IPS-18a (cell line): ENCODE measurements around the gene EPB41L3.
"Not testable (repeated sequence)": the region's sequence is repeated elsewhere in the genome, so short reads cannot be mapped to it uniquely, and the experiment has no call there.

ENCODE experiments used
- H3K27ac ChIP-seq: one replicate; pipeline ENCODE4 v1.5.1; 2013; ENCODE audit warnings: low read length
- H3K27me3 ChIP-seq: one replicate; pipeline ENCODE4 v1.6.1; 2013; ENCODE audit warnings: mild to moderate bottlenecking, low read length; ENCODE audit not compliant: control insufficient read depth, insufficient read depth
- H3K36me3 ChIP-seq: one replicate; pipeline ENCODE4 v1.6.1; 2013; ENCODE audit warnings: low read depth, low read length; ENCODE audit not compliant: control insufficient read depth
- H3K4me1 ChIP-seq: one replicate; pipeline ENCODE4 v1.6.1; 2013; ENCODE audit warnings: low read depth, low read length; ENCODE audit not compliant: control insufficient read depth
- H3K4me3 ChIP-seq: one replicate; pipeline ENCODE4 v1.5.1; 2013; ENCODE audit warnings: low read length
- H3K9ac ChIP-seq: one replicate; pipeline ENCODE4 v1.6.1; 2013; ENCODE audit warnings: mild to moderate bottlenecking, low read length, moderate library complexity
- H3K9me3 ChIP-seq: one replicate; pipeline ENCODE4 v1.6.1; 2013; ENCODE audit warnings: low read depth, low read length; ENCODE audit not compliant: control insufficient read depth

The EPB41L3 gene

GRCh38 chr18:5543773-5544389 lies at the start of gene EPB41L3:
EPB41L3 (minus strand) TSS chr18:5543997; CDS start chr18:5489183, 54,814 bp downstream.
- no peaks in the 10 kb centered on the region for H3K36me3 ChIP-seq
- H3K9me3 ChIP-seq, result no peaks in the 10 kb centered on the region
- H3K4me1 ChIP-seq, result peaks cover 13% of the 10 kb centered on the region
- peaks cover 27% of the 10 kb centered on the region for H3K27me3 ChIP-seq
- no peak within 1 kb of the TSS for H3K27ac ChIP-seq
- H3K4me3 ChIP-seq, result peak within 1 kb of the TSS; percentile 88
- peak within 1 kb of the TSS; percentile 45 for H3K9ac ChIP-seq

- H3K36me3 ChIP-seq, result no peaks in the 10 kb centered on the region
- H3K4me1 ChIP-seq, result peaks cover 4% of the 10 kb centered on the region
- H3K27me3 ChIP-seq, result no peaks in the 10 kb centered on the region
- H3K27ac ChIP-seq, result no peak overlapping the region
- H3K9ac ChIP-seq, result no peak overlapping the region
- H3K9me3 ChIP-seq, result no peaks in the 10 kb centered on the region
- H3K4me3 ChIP-seq, result no peak overlapping the region
These were observed 44.7 kb upstream of the EPB41L3 start for GRCh38 chr18:5588529-5588928.

- peaks cover 16% of the 10 kb centered on the region for H3K4me1 ChIP-seq
- H3K4me3 ChIP-seq, result no peak overlapping the region
- H3K27ac ChIP-seq, result no peak overlapping the region
- no peaks in the 10 kb centered on the region for H3K27me3 ChIP-seq
- no peak overlapping the region for H3K9ac ChIP-seq
- no peaks in the 10 kb centered on the region for H3K36me3 ChIP-seq
- H3K9me3 ChIP-seq, result no peaks in the 10 kb centered on the region
These were observed 41.9 kb upstream of the EPB41L3 start for GRCh38 chr18:5585653-5586052.

GRCh38 chr18:5584746-5585417 lies 41.1 kb upstream of the EPB41L3 start:
- Histone ChIP-seq H3K4me1 (peaks cover 16% of the 10 kb centered on the region), H3K9me3 (no peaks in the 10 kb centered on the region), H3K4me3 (no peak overlapping the region), H3K27me3 (no peaks in the 10 kb centered on the region), H3K27ac (no peak overlapping the region), H3K9ac (no peak overlapping the region), H3K36me3 (no peaks in the 10 kb centered on the region)

- Histone ChIP-seq H3K36me3 (no peaks in the 10 kb centered on the region), H3K27ac (no peak overlapping the region), H3K4me3 (no peak overlapping the region)
These were observed 39.3 kb upstream of the EPB41L3 start for GRCh38 chr18:5582849-5583681.

GRCh38 chr18:5582076-5582475 lies 38.3 kb upstream of the EPB41L3 start:
- no peaks in the 10 kb centered on the region for H3K27me3 ChIP-seq
- no peak overlapping the region for H3K27ac ChIP-seq
- H3K4me1 ChIP-seq, result peaks cover 34% of the 10 kb centered on the region
- H3K36me3 ChIP-seq, result no peaks in the 10 kb centered on the region
- H3K4me3 ChIP-seq, result no peak overlapping the region
- no peak overlapping the region for H3K9ac ChIP-seq
- H3K9me3 ChIP-seq, result no peaks in the 10 kb centered on the region

More at GRCh38 chr18:5582849-5583681, 39.3 kb upstream of the EPB41L3 start:
- H3K9me3 ChIP-seq, result no peaks in the 10 kb centered on the region
- peaks cover 26% of the 10 kb centered on the region for H3K4me1 ChIP-seq
- H3K27me3 ChIP-seq, result no peaks in the 10 kb centered on the region
- no peak overlapping the region for H3K9ac ChIP-seq

- Histone ChIP-seq H3K9ac (no peak overlapping the region), H3K9me3 (no peaks in the 10 kb centered on the region), H3K36me3 (no peaks in the 10 kb centered on the region), H3K27ac (no peak overlapping the region), H3K4me3 (no peak overlapping the region), H3K4me1 (peaks cover 35% of the 10 kb centered on the region), H3K27me3 (no peaks in the 10 kb centered on the region)
These were observed 31.0 kb upstream of the EPB41L3 start for GRCh38 chr18:5574843-5575242.

GRCh38 chr18:5571666-5572065 lies 27.9 kb upstream of the EPB41L3 start:
- no peaks in the 10 kb centered on the region for H3K36me3 ChIP-seq
- H3K27me3 ChIP-seq, result no peaks in the 10 kb centered on the region
- no peak overlapping the region for H3K9ac ChIP-seq
- peaks cover 17% of the 10 kb centered on the region for H3K4me1 ChIP-seq
- H3K4me3 ChIP-seq, result no peak overlapping the region
- no peaks in the 10 kb centered on the region for H3K9me3 ChIP-seq
- H3K27ac ChIP-seq, result no peak overlapping the region

- Histone ChIP-seq H3K4me1 (peaks cover 17% of the 10 kb centered on the region), H3K9ac (peak overlapping the region; percentile 21), H3K27ac (peak overlapping the region; percentile 22)
- H3K9me3 ChIP-seq, H3K27me3 ChIP-seq, H3K36me3 ChIP-seq, H3K4me3 ChIP-seq: not testable (repeated sequence)
These were observed 26.8 kb upstream of the EPB41L3 start for GRCh38 chr18:5570613-5571012.

GRCh38 chr18:5568416-5568815 lies 24.6 kb upstream of the EPB41L3 start:
- no peak overlapping the region for H3K4me3 ChIP-seq
- peaks cover 12% of the 10 kb centered on the region for H3K4me1 ChIP-seq
- no peak overlapping the region for H3K27ac ChIP-seq
- no peak overlapping the region for H3K9ac ChIP-seq
- no peaks in the 10 kb centered on the region for H3K27me3 ChIP-seq
- no peaks in the 10 kb centered on the region for H3K36me3 ChIP-seq
- no peaks in the 10 kb centered on the region for H3K9me3 ChIP-seq

- Histone ChIP-seq H3K4me3 (no peak overlapping the region), H3K9me3 (no peaks in the 10 kb centered on the region), H3K36me3 (no peaks in the 10 kb centered on the region), H3K27me3 (no peaks in the 10 kb centered on the region), H3K4me1 (no peaks in the 10 kb centered on the region), H3K27ac (no peak overlapping the region), H3K9ac (no peak overlapping the region)
These were observed 15.1 kb upstream of the EPB41L3 start for GRCh38 chr18:5558851-5559250.
